Measurements from ENCODE around the gene THOP1.

The THOP1 gene

DNA sequence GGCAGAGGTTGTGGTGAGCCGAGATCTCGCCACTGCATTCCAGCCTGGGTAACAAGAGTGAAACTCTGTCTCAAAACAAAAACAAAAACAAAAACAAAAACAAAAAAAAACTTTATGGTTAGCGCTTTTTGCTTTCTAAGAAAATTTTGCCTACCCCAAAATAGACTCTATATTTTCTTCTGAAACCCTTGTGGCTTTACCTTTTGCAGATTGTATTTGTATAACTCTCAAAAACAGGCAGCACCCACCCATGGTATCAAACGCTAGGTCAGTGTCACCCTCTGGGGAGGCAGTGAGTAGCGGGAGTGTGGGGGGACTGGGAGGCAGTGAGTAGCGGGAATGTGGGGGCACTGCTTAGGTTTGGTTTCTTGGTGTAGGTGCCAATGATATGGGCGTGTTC lies 38.0 kb upstream of the THOP1 start:
- no peak for DNase-seq (ENCODE audit: low read depth)
- no peak for TF ChIP-seq CTCF (conservative IDR thresholded peaks at IDR 0.05; ENCODE audit: low read depth, low read length)

GRCh38 chr19:2750808-2751437 lies 34.4 kb upstream of the THOP1 start:
- TF ChIP-seq CTCF (conservative IDR thresholded peaks at IDR 0.05; ENCODE audit: low read depth, low read length): no peak
- no peak overlapping the region for H3K4me3 ChIP-seq (ENCODE audit: low read length)
- DNase-seq (ENCODE audit: low read depth): no peak

More for the DNA sequence above, 38.0 kb upstream of the THOP1 start:
- no peak overlapping the region for H3K4me3 ChIP-seq (ENCODE audit: low read length)

- no peak overlapping the region for H3K4me3 ChIP-seq (ENCODE audit: low read length)
- no peak for DNase-seq (ENCODE audit: low read depth)
- TF ChIP-seq CTCF (conservative IDR thresholded peaks at IDR 0.05; ENCODE audit: low read depth, low read length): no peak
Observed at GRCh38 chr19:2751438-2751830, 33.9 kb upstream of the THOP1 start.

- no peak for DNase-seq (ENCODE audit: low read depth)
- H3K4me3 ChIP-seq (ENCODE audit: low read length): no peak overlapping the region
- TF ChIP-seq CTCF (conservative IDR thresholded peaks at IDR 0.05; ENCODE audit: low read depth, low read length): no peak
Observed at GRCh38 chr19:2754659-2755447, 30.4 kb upstream of the THOP1 start.

DNA sequence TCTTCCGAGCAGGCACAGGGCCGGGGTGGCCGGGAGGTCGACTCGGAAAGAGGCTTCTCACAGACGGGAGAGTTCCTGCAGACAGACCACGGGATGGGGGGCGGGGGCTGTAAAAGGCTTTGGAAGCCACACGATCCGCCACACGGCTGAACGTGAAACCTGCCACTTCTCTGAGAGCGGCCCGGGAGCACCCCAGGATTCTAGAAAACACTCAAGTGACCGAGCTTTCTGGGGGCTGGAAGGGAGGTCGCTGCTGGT lies 29.9 kb upstream of the THOP1 start:
- no peak for DNase-seq (ENCODE audit: low read depth)
- TF ChIP-seq CTCF (conservative IDR thresholded peaks at IDR 0.05; ENCODE audit: low read depth, low read length): no peak
- H3K4me3 ChIP-seq (ENCODE audit: low read length): no peak overlapping the region

DNA sequence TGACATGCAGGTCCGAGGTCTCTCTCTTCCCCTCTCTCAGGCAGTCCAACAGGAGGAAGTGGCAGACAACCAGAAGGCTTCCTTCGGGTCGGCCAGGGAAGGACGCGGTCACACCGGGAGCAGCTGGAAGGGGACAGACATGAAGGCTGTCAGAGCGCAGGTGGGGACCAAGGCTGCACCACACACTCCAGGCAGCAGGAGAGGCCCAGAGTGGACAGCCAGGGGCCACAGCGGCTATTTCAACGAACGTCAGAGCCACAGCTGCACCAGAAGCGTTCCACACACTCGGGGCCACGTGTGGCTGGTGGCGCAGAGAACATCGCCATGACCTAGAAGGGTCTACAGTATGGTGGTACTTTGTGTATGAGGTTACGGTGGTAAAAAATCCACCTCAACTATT lies 29.5 kb upstream of the THOP1 start:
- no peak for DNase-seq (ENCODE audit: low read depth)
- no peak overlapping the region for H3K4me3 ChIP-seq (ENCODE audit: low read length)
- no peak for TF ChIP-seq CTCF (conservative IDR thresholded peaks at IDR 0.05; ENCODE audit: low read depth, low read length)

DNA sequence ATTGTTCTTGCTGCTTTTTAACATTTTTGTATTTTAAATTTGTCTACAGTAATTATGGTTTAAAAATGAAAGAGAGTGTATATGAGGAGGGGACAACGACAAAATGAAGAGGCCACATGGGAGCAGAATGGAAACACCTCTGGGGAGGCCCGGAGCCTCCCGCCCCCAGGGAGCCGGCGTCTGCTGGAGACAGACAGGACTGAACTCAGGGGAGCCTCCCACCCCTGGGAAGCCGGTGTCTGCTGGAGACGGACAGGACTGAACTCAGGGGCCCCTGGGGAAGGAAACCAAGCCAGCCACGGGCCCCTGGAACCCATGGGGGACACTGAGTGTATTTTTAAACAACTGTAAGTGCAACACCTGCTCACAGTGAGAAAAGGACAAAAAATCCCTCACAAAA lies 28.8 kb upstream of the THOP1 start:
- TF ChIP-seq CTCF (conservative IDR thresholded peaks at IDR 0.05; ENCODE audit: low read depth, low read length): no peak
- no peak overlapping the region for H3K4me3 ChIP-seq (ENCODE audit: low read length)
- DNase-seq (ENCODE audit: low read depth): no peak
